ENCODE data around the gene ALPK1. TPM values are rescaled to one million over a fixed set of nuclear protein-coding genes. Genes with fewer than 3 reads are reported as not detected.

ALPK1 gene
- total and polyA plus RNA-seq, 2 experiments from 2014 or later = 0.10 to 0.49 TPM

DNA sequence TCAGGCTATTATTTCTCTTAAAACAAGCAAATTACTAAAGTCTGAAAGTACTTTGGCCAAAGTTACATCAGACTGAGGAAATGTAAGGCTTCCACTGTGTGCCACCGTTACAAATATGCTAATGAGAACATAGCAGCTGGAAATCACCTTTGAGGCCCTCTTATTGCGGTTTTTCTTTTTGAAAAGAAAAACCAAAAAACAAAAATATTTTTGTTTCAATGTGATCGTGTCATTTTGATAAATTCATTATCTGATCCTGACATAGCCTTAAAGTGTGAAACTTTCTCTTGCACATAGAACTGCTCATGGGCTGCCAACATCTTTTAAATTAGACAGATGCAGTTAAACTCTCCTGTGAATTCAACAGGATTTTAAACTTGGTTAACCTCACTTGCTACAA, 8.7 kb upstream of the ALPK1 start:
- H3K27me3 Mint-ChIP-seq (ENCODE audit: insufficient read depth, low read depth, poor library complexity) = peaks cover 26% of the 10 kb centered on the region
- H3K4me3 Mint-ChIP-seq = no peak overlapping the region
- H4K20me1 ChIP-seq (replicated peaks; ENCODE audit: insufficient read depth) = no peaks in the 10 kb centered on the region
- no peak overlapping the region for H3K4me3 ChIP-seq
- DNase-seq (ENCODE audit: low spot score) (no peak), ATAC-seq (no peak)
- H3F3A ChIP-seq (replicated peaks; ENCODE audit: low read depth) = no peaks in the 10 kb centered on the region
- no peak overlapping the region for H3K27ac Mint-ChIP-seq
- H3K4me1 ChIP-seq (ENCODE audit: insufficient read depth) = peaks cover 5% of the 10 kb centered on the region; the same call in 1 of the 2 replicates
- H3K9me2 ChIP-seq (ENCODE audit: insufficient read depth) = peaks cover 3% of the 10 kb centered on the region; the same call in 1 of the 2 replicates
- H2AFZ ChIP-seq = no peak overlapping the region
- H3K4me2 ChIP-seq = no peak overlapping the region
- H3K9me3 Mint-ChIP-seq = peaks cover 18% of the 10 kb centered on the region; the same call in 2 of the 3 replicates
- H3K27ac ChIP-seq (ENCODE audit: low read depth) = no peak overlapping the region
- peaks cover 6% of the 10 kb centered on the region; the same call in 2 of the 3 replicates for H3K36me3 Mint-ChIP-seq (ENCODE audit: low read depth)
- TF ChIP-seq POLR2AphosphoS5 (IDR thresholded peaks at IDR 0.05; ENCODE audit: low read depth) (no peak), NANOG (IDR thresholded peaks at IDR 0.05; ENCODE audit: borderline replicate concordance) (no peak), ZNF331 (CRISPR knock-in tag; IDR thresholded peaks at IDR 0.05; ENCODE audit: low read depth) (no peak), EZH2phosphoT487 (IDR thresholded peaks at IDR 0.05; ENCODE audit: unreplicated experiment) (no peak), CREB1 (CRISPR knock-in tag; IDR thresholded peaks at IDR 0.05; ENCODE audit: low read depth) (no peak)
- TF ChIP-seq, protein P1, sequence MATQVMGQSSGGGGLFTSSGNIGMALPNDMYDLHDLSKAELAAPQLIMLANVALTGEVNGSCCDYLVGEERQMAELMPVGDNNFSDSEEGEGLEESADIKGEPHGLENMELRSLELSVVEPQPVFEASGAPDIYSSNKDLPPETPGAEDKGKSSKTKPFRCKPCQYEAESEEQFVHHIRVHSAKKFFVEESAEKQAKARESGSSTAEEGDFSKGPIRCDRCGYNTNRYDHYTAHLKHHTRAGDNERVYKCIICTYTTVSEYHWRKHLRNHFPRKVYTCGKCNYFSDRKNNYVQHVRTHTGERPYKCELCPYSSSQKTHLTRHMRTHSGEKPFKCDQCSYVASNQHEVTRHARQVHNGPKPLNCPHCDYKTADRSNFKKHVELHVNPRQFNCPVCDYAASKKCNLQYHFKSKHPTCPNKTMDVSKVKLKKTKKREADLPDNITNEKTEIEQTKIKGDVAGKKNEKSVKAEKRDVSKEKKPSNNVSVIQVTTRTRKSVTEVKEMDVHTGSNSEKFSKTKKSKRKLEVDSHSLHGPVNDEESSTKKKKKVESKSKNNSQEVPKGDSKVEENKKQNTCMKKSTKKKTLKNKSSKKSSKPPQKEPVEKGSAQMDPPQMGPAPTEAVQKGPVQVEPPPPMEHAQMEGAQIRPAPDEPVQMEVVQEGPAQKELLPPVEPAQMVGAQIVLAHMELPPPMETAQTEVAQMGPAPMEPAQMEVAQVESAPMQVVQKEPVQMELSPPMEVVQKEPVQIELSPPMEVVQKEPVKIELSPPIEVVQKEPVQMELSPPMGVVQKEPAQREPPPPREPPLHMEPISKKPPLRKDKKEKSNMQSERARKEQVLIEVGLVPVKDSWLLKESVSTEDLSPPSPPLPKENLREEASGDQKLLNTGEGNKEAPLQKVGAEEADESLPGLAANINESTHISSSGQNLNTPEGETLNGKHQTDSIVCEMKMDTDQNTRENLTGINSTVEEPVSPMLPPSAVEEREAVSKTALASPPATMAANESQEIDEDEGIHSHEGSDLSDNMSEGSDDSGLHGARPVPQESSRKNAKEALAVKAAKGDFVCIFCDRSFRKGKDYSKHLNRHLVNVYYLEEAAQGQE (IDR thresholded peaks at IDR 0.05; ENCODE audit: unreplicated experiment) = no peak
- peaks cover 26% of the 10 kb centered on the region for H3K4me1 Mint-ChIP-seq
- no peaks in the 10 kb centered on the region for H3K79me2 ChIP-seq (replicated peaks; ENCODE audit: insufficient read depth)
- H3K36me3 ChIP-seq (ENCODE audit: insufficient read depth) = no peaks in the 10 kb centered on the region
- H3K27me3 ChIP-seq (ENCODE audit: insufficient read depth) = peaks cover 36% of the 10 kb centered on the region

DNA sequence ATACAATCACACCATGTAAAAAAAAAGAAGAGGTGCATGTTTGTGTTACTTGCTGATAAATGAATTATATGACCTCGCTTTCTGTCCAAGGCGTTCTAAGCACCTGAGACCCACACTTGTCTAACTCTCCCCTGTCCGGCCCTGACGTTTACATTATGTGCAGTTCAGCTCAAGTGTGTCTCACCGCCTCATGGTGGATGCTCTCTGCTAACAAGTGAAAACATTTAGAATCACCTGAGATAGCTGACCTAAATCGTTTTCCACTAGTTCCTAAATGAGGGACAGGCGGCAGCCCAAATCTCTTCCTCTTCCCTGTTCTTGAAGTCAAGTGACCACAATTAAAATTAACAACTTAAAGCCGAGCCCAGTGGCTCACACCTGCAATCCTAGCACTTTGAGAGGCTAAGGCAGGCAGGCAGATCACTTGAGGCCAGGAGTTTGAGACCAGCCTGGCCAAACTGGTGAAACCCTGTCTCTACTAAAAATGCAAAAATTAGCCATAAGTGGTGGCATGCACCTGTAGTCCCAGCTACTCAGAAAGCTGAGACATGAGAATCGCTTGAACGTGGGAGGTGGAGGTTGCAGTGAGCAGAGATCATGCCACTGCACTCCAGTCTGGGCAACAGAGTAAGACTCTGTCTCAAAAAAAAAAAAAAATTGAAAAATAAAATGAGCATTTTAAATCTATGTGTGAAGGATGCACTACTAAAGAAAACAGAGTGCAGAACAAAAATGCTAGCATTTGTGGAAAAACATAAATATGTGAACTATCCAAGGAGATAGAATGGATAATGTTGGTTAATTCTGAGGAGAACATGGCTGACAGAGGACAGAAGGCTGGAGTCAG, 7.5 kb upstream of the ALPK1 start:
- H3K36me3 Mint-ChIP-seq (ENCODE audit: low read depth) = peaks cover 6% of the 10 kb centered on the region; the same call in 2 of the 3 replicates
- peaks cover 18% of the 10 kb centered on the region; the same call in 2 of the 3 replicates for H3K9me3 Mint-ChIP-seq
- DNase-seq (ENCODE audit: low spot score) = no peak
- H3K36me3 ChIP-seq (ENCODE audit: insufficient read depth) = no peaks in the 10 kb centered on the region
- peaks cover 23% of the 10 kb centered on the region for H3K4me1 Mint-ChIP-seq
- H3K27ac Mint-ChIP-seq = no peak overlapping the region
- no peaks in the 10 kb centered on the region for H3K79me2 ChIP-seq (replicated peaks; ENCODE audit: insufficient read depth)
- no peak overlapping the region for H2AFZ ChIP-seq
- no peaks in the 10 kb centered on the region for H4K20me1 ChIP-seq (replicated peaks; ENCODE audit: insufficient read depth)
- H3K4me3 Mint-ChIP-seq = no peak overlapping the region
- H3K4me3 ChIP-seq = no peak overlapping the region
- H3K27me3 Mint-ChIP-seq (ENCODE audit: insufficient read depth, low read depth, poor library complexity) = peaks cover 21% of the 10 kb centered on the region
- no peak overlapping the region for H3K4me2 ChIP-seq
- peaks cover 5% of the 10 kb centered on the region; the same call in 1 of the 2 replicates for H3K4me1 ChIP-seq (ENCODE audit: insufficient read depth)
- no peak overlapping the region for H3K27ac ChIP-seq (ENCODE audit: low read depth)
- H3K9me2 ChIP-seq (ENCODE audit: insufficient read depth) = peaks cover 3% of the 10 kb centered on the region; the same call in 1 of the 2 replicates
- ATAC-seq = no peak
- peaks cover 24% of the 10 kb centered on the region for H3K27me3 ChIP-seq (ENCODE audit: insufficient read depth)
- H3F3A ChIP-seq (replicated peaks; ENCODE audit: low read depth) = no peaks in the 10 kb centered on the region
- TF ChIP-seq, protein P2, sequence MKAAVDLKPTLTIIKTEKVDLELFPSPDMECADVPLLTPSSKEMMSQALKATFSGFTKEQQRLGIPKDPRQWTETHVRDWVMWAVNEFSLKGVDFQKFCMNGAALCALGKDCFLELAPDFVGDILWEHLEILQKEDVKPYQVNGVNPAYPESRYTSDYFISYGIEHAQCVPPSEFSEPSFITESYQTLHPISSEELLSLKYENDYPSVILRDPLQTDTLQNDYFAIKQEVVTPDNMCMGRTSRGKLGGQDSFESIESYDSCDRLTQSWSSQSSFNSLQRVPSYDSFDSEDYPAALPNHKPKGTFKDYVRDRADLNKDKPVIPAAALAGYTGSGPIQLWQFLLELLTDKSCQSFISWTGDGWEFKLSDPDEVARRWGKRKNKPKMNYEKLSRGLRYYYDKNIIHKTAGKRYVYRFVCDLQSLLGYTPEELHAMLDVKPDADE (IDR thresholded peaks at IDR 0.05) = no peak
- TF ChIP-seq, protein P3, sequence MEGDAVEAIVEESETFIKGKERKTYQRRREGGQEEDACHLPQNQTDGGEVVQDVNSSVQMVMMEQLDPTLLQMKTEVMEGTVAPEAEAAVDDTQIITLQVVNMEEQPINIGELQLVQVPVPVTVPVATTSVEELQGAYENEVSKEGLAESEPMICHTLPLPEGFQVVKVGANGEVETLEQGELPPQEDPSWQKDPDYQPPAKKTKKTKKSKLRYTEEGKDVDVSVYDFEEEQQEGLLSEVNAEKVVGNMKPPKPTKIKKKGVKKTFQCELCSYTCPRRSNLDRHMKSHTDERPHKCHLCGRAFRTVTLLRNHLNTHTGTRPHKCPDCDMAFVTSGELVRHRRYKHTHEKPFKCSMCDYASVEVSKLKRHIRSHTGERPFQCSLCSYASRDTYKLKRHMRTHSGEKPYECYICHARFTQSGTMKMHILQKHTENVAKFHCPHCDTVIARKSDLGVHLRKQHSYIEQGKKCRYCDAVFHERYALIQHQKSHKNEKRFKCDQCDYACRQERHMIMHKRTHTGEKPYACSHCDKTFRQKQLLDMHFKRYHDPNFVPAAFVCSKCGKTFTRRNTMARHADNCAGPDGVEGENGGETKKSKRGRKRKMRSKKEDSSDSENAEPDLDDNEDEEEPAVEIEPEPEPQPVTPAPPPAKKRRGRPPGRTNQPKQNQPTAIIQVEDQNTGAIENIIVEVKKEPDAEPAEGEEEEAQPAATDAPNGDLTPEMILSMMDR (conservative IDR thresholded peaks at IDR 0.05; ENCODE audit: low read depth in 2 of 2) = no peak
- TF ChIP-seq EZH2 (IDR thresholded peaks at IDR 0.05; ENCODE audit: low read depth, unreplicated experiment) (no peak), NANOG (IDR thresholded peaks at IDR 0.05; ENCODE audit: borderline replicate concordance) (no peak), STAT1 (IDR thresholded peaks at IDR 0.05; ENCODE audit: unreplicated experiment) (no peak), POLR2AphosphoS5 (IDR thresholded peaks at IDR 0.05; ENCODE audit: low read depth) (no peak), EZH2phosphoT487 (IDR thresholded peaks at IDR 0.05; ENCODE audit: unreplicated experiment) (no peak), ZNF114 (CRISPR knock-in tag; IDR thresholded peaks at IDR 0.05) (no peak), JUNB (IDR thresholded peaks at IDR 0.05; ENCODE audit: unreplicated experiment) (no peak)
- TF ChIP-seq, protein P1 (IDR thresholded peaks at IDR 0.05; ENCODE audit: unreplicated experiment) = no peak

Measured in GM23338 (cell line).